NCI-H2171 treated with DMSO at 0.1 percent for 48 hours (cell line): ENCODE results near the gene STAT5B.
"Not testable (repeated sequence)": the region's sequence is repeated elsewhere in the genome, so short reads cannot be mapped to it uniquely, and the experiment has no call there.

Source experiments
- DNase-seq: peaks from one replicate; lab custom pipeline; 2025; lab: John Stamatoyannopoulos, UW

The STAT5B gene

GRCh38 chr17:42276359-42276608 is at the start of gene STAT5B:
STAT5B (minus strand) TSS chr17:42276391; CDS start chr17:42232127, 44,264 bp downstream.
- DNase-seq = peak; percentile 39

GRCh38 chr17:42325026-42325425 is 48.8 kb upstream of the STAT5B start:
- no peak for DNase-seq

GRCh38 chr17:42323268-42323773 is 47.1 kb upstream of the STAT5B start:
- DNase-seq = no peak

- DNase-seq = peak; percentile 93
Observed at GRCh38 chr17:42322382-42323267, 46.4 kb upstream of the STAT5B start.

- DNase-seq = peak; percentile 99
Observed at GRCh38 chr17:42321555-42321954, 45.4 kb upstream of the STAT5B start.

- not testable (repeated sequence) for DNase-seq
Observed at GRCh38 chr17:42317967-42318366, 41.8 kb upstream of the STAT5B start.

GRCh38 chr17:42317266-42317845 is 41.2 kb upstream of the STAT5B start:
- peak; percentile 65 for DNase-seq

- no peak for DNase-seq
Observed at GRCh38 chr17:42316755-42317154, 40.6 kb upstream of the STAT5B start.

GRCh38 chr17:42315402-42316156 is 39.4 kb upstream of the STAT5B start:
- DNase-seq = no peak

- no peak for DNase-seq
Observed at GRCh38 chr17:42313773-42314566, 37.8 kb upstream of the STAT5B start.

GRCh38 chr17:42313389-42313772 is 37.2 kb upstream of the STAT5B start:
- no peak for DNase-seq

GRCh38 chr17:42312285-42313130 is 36.3 kb upstream of the STAT5B start:
- DNase-seq = peak; percentile 93

- no peak for DNase-seq
Observed at GRCh38 chr17:42312035-42312284, 35.8 kb upstream of the STAT5B start.

- peak; percentile 65 for DNase-seq
Observed at GRCh38 chr17:42311240-42312034, 35.2 kb upstream of the STAT5B start.

GRCh38 chr17:42310787-42311215 is 34.6 kb upstream of the STAT5B start:
- no peak for DNase-seq

- DNase-seq = peak; percentile 22
Observed at GRCh38 chr17:42309986-42310786, 34.0 kb upstream of the STAT5B start.

GRCh38 chr17:42309142-42309541 is 33.0 kb upstream of the STAT5B start:
- no peak for DNase-seq

- no peak for DNase-seq
Observed at GRCh38 chr17:42308446-42308845, 32.3 kb upstream of the STAT5B start.

- DNase-seq = no peak
Observed at GRCh38 chr17:42307362-42307927, 31.3 kb upstream of the STAT5B start.

GRCh38 chr17:42306385-42306667 is 30.1 kb upstream of the STAT5B start:
- no peak for DNase-seq
